ENCODE results near the gene HES6. TPM values are rescaled to one million over a fixed set of nuclear protein-coding genes. Genes with fewer than 3 reads are reported as not detected.

The HES6 gene, protein sequence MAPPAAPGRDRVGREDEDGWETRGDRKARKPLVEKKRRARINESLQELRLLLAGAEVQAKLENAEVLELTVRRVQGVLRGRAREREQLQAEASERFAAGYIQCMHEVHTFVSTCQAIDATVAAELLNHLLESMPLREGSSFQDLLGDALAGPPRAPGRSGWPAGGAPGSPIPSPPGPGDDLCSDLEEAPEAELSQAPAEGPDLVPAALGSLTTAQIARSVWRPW
- total RNA-seq (2014; rRNA removed; shearing (Covaris generic); ENCODE audit: low replicate concordance) = 23.5 and 30.4 TPM in 2 replicates

DNA sequence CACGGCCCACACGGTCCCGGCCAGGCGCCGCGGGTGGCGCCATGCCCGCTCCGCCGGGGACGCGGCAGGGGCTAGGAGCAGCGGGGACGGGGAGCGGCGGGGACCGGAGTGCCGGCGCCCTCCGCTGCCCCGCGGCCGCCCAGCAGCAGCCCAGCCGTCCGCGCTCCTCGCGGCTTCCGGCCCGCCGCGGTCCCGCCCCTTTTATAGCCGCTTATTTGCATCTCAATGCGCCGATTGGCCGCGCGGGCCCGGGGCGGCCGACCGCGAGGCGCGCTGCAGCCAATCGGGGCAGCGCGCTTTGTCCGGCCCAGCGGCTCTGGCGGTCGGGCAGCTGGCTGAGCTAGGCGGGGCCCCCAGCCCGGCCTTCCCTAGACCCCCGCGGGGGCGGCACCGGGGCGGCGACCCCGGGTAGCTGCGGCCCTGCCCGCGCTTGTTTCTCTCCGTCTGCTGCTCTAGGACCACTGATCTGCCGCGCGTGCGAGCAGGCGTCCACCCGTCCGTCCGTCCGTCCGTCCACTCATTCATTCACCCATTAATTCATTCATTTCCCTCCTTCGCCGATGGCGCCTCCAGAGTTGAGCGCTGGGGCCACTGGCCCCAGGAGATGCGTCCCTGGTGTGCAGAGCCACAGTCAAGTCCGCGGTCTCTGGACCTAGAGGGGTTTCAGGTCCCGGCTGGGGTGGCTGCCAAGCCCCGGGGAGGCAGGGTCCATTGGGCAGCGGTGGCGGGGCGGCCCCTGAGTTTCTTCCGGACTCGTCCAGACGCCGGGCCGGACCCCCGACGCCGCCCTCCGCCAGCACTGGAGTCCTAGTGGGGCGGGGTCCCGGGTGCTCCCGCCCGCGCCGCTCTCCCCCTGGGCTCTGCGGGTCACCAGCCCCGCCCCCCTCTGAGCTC is at the start of gene HES6:
Gene HES6, minus strand, starts transcription at position 176 of the 894 bp plus-strand sequence. Its CDS starts 133 bp downstream, at position 43.
- peak; percentile 88 for DNase-seq
- H3K9me3 ChIP-seq = no peaks in the 10 kb centered on the region
- H3K36me3 ChIP-seq = no peaks in the 10 kb centered on the region
- peak within 1 kb of the TSS; percentile 58 for H3K4me3 ChIP-seq
- H3K27me3 ChIP-seq = no peaks in the 10 kb centered on the region

DNA sequence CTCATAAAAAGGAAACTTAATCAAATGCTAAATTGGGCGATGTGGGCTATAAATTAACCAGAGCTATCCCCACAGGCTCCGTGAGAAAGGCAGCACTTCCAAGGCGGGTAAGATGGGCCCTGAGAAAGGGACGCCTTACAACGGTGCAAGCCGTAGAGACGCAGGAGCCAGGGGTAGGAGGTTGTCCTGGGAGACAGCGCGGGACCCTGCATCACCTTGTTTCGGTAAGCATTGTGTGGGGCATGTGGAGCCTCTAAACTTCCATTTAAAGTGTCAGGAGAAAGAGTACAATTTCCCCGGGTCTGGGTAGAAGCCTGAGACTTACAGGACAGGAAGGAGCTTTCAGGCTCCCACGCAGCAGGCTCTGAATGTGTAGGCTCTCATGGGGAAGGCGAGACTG is 49.7 kb upstream of the HES6 start:
- no peak for DNase-seq
- H3K4me3 ChIP-seq = peak overlapping the region; percentile 76
- H3K9me3 ChIP-seq = no peaks in the 10 kb centered on the region
- no peaks in the 10 kb centered on the region for H3K27me3 ChIP-seq
- no peaks in the 10 kb centered on the region for H3K36me3 ChIP-seq

DNA sequence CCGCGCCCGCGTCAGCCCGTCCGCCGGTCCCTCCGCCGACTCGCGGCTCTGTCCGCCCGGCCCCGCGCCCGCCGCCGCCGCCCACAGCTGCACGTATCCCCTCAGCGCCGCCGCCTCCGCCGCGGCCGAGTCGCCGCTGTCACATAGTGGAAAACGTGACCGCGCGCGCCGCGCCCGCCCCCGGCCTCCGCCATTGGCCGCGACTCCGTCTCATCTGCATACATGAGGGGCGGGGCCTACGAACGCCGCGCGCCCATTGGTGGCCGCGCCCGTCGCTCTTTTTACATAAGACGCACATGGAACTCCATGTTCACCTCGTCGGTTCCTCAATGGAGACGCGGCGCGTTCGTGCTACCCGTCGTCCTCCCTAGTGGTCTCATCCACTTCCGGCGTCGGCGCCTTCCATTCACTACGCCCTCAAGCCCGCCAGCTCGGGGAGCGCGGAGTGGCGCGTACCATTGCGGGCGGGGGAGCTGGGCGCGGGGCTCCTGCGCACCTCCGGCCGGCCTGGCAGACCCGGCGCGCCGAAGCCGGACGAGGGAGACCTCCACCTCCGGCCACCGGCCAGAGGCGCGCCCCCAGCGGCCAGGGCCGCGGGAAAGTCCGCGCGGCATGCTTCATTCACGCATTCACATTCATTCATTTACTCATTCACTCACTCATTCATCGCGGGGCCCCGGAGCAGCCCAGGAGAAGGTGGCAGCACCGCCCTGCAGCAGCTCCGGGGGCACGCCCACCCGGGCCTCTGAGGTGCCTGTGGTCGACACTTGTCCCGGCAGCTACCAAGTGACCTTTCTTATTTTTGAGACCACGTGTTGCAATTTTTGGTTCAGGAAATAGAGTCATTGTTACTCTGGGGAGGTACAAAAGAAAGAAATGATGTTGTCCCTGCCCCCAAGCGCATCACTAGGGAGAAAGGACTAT is 49.1 kb upstream of the HES6 start:
- peak overlapping the region; percentile 76 for H3K4me3 ChIP-seq
- H3K36me3 ChIP-seq = no peaks in the 10 kb centered on the region
- no peaks in the 10 kb centered on the region for H3K9me3 ChIP-seq
- no peaks in the 10 kb centered on the region for H3K27me3 ChIP-seq
- peak; percentile 96 for DNase-seq

GRCh38 chr2:238287737-238288649 is 48.2 kb upstream of the HES6 start, which contains the start of gene PER2:
Gene PER2 (minus strand): TSS chr2:238288610. CDS start chr2:238277936, 10,674 bp downstream.
- DNase-seq = peak; percentile 60
- Histone ChIP-seq H3K27me3 (no peaks in the 10 kb centered on the region), H3K9me3 (no peaks in the 10 kb centered on the region), H3K4me3 (peak within 1 kb of the TSS; percentile 76), H3K36me3 (no peaks in the 10 kb centered on the region)

DNA sequence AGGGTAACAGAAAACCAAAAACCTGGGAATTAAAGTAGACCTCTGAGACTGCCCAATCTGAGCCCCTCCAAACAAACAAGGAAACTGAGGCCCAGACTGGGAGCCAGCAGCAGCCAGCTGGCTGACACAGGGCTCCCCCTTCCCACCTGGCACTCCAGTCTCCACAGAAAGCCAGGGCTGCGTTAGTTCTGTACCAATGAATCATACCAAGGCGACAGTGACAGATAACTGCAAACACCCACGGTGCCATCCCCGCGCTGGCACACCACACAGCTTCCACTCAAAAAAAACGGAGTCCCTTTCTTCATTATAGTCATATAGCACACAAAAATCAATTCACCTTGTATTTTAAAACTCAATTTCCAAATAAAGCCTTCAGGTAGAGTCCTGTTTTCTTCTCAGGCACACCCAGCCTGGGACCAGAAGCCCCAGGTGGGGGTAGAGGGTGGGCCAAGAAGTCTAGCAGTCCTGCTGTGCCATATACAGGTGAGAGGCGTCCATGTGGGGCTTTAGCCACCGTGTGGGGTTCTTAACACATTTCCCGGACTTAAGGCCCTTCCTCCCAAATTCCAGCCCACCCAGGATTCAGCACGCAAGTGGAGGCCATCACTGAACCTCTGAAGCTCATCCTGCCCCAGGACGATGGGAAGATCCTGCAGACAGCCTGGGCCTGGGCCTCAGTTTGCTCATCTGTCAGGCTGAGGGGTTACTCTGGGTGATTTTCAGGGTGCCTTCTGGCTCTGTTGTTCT is 47.3 kb upstream of the HES6 start:
- H3K27me3 ChIP-seq = no peaks in the 10 kb centered on the region
- H3K36me3 ChIP-seq = no peaks in the 10 kb centered on the region
- no peak for DNase-seq
- no peaks in the 10 kb centered on the region for H3K9me3 ChIP-seq
- peak overlapping the region; percentile 76 for H3K4me3 ChIP-seq

DNA sequence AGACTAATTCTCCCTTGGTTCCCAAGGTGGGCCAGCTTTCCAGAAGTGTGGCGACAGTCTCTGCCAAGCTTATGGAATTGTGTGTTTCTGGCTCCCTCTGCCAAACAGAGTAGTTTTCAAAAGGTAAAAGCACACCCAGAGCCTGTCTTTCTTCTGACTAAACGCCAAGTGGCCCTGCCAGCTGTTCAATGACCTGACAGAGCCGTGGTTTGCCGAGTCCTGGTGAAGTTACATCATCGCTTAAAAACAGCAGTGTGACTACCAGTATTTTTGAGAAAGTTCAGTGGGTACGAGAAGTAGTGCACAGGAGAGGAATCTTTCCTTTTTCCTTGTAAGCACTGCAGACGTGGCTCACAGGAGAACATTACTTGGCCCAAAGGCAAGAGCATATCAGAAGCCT is 46.7 kb upstream of the HES6 start:
- H3K36me3 ChIP-seq = no peaks in the 10 kb centered on the region
- peak; percentile 66 for DNase-seq
- H3K9me3 ChIP-seq = no peaks in the 10 kb centered on the region
- H3K4me3 ChIP-seq = no peak overlapping the region
- H3K27me3 ChIP-seq = no peaks in the 10 kb centered on the region

- no peak for DNase-seq
- no peak overlapping the region for H3K4me3 ChIP-seq
- no peaks in the 10 kb centered on the region for H3K27me3 ChIP-seq
- H3K36me3 ChIP-seq = no peaks in the 10 kb centered on the region
- H3K9me3 ChIP-seq = no peaks in the 10 kb centered on the region
Measured at GRCh38 chr2:238286095-238286494, 46.3 kb upstream of the HES6 start.

GRCh38 chr2:238285653-238286082 is 45.8 kb upstream of the HES6 start:
- Histone ChIP-seq H3K36me3 (no peaks in the 10 kb centered on the region), H3K4me3 (no peak overlapping the region), H3K9me3 (no peaks in the 10 kb centered on the region), H3K27me3 (no peaks in the 10 kb centered on the region)
- no peak for DNase-seq

DNA sequence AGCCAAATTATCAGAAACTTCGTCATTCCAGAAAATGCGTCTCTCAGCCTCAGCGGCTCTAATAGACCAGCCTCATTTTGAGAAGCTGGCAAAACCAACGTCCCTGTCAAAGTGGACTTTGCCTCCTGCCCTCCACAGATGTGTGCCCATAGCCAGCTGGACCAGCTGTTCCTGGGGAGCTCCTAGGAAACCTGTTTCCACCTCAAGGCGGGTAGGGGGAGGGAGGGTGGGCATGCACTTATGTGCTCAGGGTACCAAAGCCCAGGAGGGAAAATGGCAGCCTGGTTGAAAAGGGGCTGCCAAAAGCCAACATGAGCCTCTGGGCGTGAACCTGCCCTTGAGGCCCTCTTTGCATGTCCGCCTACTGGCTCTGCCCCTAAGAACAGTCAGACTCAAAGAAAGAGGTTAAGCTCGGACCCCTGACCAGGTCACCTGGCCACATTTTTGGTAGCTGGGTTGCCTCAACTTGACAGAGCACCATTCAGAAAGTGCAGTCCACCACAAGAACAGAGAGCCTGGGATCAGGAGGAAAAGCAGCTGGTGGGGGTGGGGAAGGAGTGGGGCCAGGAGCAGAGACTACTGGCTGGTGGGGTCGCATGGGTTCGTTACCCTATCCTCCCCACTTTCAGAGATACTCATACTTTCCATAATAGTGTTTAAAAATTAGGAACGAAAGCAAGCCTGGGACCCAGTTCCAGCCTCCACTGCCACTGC is 45.1 kb upstream of the HES6 start:
- no peaks in the 10 kb centered on the region for H3K36me3 ChIP-seq
- no peak for DNase-seq
- no peaks in the 10 kb centered on the region for H3K9me3 ChIP-seq
- H3K4me3 ChIP-seq = no peak overlapping the region
- no peaks in the 10 kb centered on the region for H3K27me3 ChIP-seq

DNA sequence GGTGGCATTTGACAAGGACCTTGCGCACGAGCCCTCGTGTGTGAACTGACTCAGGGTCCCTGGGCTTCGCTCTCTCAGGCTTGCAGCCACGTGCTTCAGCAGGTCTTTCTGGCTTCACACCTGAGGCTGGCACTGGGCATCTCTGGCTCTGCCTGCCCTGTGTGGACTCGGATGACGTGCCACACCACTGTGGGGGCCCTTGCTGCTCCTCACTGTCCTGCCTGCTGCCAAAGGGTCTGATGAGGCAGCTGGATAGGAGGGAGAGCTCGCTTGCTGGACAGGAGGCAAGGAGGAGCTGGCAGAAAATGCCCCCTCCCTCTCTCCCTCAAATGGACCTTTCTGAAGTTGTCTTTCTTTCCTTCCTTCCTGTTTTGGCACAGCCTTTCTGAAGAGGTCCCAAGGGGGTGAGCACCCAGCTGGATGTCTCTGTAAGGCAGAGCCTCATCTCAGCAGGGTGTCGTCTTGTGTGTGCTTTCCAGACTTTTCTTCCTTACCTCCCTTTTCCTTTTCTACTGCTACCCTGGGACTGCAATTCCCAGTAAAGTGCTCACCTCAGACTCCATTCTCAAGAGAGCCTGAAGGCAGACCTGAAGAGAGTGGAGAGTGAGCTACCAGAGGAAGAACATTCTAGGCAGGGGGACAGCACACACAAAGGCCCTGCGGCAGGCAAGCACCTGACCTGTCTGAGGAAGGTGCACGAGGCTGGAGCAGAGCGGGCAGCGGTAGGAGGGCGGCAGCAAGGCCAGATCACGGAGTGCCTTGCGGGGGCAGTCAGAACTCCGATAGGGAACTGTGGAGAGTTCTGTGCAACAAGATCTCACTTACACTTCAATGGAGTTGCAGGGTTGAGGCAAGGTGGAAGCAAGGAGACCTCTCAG is 43.3 kb upstream of the HES6 start:
- DNase-seq = no peak
- Histone ChIP-seq H3K9me3 (no peaks in the 10 kb centered on the region), H3K27me3 (no peaks in the 10 kb centered on the region), H3K36me3 (no peaks in the 10 kb centered on the region), H3K4me3 (no peak overlapping the region)

DNA sequence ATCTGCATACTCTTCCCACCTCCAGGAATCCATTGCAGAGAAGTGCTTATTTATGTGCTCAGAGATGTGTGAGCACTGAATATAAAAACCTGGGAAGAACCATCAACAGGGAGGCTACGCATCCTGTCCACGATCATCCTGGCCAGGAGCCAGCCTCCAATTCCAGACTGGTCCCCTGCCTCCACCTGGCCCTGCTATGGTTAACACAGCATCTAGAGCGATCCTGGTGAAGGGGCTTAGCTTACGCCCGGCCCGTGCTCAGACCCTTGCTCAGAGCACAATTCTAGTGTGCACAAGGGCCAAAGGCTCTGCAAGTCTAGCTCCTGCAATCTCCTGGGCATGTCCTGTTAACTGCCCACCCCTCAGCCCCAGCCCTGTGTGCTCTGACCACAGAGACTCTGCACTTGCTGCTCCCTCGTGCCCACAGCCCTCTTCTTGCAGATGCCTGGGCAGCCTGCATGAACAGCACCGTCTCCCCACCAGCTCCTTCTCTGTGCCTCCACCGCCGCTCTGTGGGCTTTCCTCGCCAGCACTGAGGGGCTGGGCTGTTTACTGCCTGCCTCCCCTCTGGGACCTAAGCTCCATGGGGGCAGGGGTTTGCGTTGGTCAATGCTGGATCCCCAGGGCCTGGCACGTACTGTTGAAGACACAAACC is 42.1 kb upstream of the HES6 start:
- Histone ChIP-seq H3K27me3 (no peaks in the 10 kb centered on the region), H3K9me3 (no peaks in the 10 kb centered on the region), H3K4me3 (no peak overlapping the region), H3K36me3 (no peaks in the 10 kb centered on the region)
- DNase-seq = no peak

DNA sequence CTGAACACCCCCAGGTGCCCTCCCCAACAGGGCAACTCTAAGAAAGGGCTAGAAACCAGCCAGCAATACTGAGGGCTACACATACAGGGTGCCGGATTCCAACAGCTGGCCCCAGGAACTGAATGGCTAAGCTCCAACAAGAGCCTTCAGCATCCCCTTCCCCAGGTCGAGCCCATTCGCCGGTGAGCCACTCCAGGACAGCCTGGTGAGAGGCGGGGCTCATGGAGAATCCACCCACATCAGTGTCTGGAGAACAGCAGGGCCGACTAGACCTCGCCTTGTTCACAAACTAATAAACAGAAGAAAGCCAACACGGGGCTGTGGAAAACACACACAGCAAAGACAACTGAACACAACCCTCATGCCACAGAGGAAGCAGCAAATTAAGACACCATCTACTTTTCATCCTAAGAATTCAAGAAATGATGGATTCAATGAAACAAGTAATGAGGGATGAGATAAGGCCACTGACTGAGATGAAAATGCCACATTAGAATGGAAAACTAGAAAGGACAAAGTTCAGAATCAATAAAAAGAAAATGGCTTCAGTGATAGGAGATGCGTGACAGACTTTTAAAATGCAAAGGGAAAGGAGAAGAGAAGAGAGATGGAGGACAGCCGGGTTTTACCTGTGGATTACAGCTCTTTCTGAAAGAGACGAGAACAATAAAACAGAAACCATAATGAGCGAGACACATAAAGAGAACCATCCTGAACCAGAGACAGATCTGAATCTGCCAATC is 40.4 kb upstream of the HES6 start:
- no peaks in the 10 kb centered on the region for H3K27me3 ChIP-seq
- no peak for DNase-seq
- H3K9me3 ChIP-seq = no peaks in the 10 kb centered on the region
- peaks cover 3% of the 10 kb centered on the region for H3K36me3 ChIP-seq
- H3K4me3 ChIP-seq = no peak overlapping the region

DNA sequence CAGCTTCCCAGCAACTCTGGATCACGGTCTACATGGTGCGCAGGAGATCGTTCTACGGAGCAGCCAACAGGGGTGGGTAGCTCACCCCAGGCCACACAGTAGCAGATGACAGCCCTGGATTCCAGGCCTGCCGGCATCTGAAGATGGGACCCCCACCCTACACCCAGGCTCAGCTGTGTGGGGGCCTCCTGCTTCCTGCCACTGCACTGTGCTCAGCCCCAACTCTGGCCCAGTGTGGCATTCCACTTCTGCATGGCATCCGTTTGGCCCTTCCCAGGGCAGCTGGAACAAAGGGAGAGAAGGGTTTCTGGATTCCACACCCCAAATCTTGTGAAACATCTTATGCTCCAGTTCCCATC is 39.5 kb upstream of the HES6 start:
- no peak for DNase-seq
- H3K4me3 ChIP-seq = no peak overlapping the region
- no peaks in the 10 kb centered on the region for H3K9me3 ChIP-seq
- H3K36me3 ChIP-seq = peaks cover 7% of the 10 kb centered on the region
- no peaks in the 10 kb centered on the region for H3K27me3 ChIP-seq
